GM21367 (cell line): Measurements from ENCODE around the gene MISP.
"Not testable (repeated sequence)": the region's sequence is repeated elsewhere in the genome, so short reads cannot be mapped to it uniquely, and the experiment has no call there.

Experiments used
- ATAC-seq: cut with Tn5 transposase; IDR thresholded peaks from one replicate; pipeline ENCODE4 v1.9.1; 2021; ENCODE audit not compliant: unreplicated experiment

The MISP gene, protein sequence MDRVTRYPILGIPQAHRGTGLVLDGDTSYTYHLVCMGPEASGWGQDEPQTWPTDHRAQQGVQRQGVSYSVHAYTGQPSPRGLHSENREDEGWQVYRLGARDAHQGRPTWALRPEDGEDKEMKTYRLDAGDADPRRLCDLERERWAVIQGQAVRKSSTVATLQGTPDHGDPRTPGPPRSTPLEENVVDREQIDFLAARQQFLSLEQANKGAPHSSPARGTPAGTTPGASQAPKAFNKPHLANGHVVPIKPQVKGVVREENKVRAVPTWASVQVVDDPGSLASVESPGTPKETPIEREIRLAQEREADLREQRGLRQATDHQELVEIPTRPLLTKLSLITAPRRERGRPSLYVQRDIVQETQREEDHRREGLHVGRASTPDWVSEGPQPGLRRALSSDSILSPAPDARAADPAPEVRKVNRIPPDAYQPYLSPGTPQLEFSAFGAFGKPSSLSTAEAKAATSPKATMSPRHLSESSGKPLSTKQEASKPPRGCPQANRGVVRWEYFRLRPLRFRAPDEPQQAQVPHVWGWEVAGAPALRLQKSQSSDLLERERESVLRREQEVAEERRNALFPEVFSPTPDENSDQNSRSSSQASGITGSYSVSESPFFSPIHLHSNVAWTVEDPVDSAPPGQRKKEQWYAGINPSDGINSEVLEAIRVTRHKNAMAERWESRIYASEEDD

DNA sequence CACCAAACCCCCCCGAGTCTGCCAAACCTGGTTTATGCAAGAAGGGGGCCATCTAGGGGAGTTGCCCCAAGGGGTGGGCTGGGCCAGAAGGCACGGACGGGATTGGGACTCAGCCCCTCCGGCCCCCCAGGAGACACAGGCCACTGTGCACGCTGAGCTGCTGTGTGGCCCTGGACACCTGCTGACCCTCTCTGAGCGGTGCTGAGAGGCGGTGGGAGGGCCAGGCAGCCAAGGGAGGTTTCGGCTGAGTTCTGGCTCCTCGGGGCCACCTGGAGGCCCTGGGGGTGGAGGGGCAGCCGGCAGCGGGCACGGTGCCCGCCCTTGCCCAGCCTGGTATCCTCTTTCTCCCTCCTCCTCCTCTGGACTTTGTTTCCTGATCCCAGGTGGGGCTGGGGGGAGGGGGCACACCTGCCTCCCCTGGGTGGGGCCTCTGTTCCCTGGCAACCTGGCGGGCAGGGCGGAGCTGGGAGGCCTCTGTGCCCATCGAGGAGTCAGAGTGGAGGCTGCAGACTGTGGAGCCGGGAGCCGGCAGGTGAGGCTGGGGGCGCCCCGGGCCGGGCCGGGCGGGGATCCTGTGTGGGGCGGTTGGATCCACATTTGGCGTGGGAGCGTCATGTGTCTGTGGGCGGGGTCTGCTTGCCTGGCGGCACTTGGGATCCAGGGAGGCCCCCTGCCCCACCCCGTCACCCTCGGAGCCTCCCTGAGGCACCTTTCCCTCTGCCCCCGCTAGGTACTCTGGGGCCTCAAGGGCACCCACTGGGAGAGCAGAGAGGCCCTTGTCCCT is at the start of gene MISP:
TSS of gene MISP (plus strand) at position 473 of the 784 bp plus-strand sequence. CDS start 5,835 bp downstream, outside the sequence.
- no peak for ATAC-seq

DNA sequence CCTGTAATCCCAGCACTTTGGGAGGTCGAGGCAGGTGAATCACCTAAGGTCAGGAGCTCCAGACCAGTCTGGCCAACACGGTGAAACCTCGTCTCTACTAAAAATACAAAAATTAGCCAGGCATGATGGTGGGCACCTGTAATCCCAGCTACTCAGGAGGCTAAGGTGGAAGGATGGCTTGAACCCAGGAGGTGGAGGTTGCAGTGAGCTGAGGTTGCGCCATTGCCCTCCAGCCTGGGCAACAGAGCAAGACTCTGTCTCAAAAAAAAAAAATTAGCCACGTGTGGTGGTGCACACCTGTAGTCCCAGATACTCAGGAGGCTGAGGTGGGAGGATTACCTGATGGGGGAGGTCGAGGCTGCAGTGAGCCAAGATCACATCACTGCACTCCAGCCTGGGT is 48.1 kb upstream of the MISP start:
- not testable (repeated sequence) for ATAC-seq

DNA sequence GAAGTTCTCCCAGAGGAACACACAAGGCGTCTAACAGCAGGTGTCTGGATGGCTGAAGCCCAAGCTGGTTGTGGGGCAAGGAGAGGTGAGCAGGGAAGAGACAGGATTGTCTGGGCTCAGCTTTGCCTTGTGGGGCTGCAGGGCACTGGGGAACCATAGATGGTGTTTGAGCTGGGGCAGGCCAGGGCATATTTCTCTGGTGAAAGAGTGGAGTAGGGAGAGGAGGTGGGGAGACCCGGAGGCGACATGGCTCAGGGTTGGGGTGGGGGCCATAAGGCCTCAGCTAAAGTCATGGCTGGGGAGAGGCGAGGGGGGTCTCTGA is 47.6 kb upstream of the MISP start:
- ATAC-seq = no peak

DNA sequence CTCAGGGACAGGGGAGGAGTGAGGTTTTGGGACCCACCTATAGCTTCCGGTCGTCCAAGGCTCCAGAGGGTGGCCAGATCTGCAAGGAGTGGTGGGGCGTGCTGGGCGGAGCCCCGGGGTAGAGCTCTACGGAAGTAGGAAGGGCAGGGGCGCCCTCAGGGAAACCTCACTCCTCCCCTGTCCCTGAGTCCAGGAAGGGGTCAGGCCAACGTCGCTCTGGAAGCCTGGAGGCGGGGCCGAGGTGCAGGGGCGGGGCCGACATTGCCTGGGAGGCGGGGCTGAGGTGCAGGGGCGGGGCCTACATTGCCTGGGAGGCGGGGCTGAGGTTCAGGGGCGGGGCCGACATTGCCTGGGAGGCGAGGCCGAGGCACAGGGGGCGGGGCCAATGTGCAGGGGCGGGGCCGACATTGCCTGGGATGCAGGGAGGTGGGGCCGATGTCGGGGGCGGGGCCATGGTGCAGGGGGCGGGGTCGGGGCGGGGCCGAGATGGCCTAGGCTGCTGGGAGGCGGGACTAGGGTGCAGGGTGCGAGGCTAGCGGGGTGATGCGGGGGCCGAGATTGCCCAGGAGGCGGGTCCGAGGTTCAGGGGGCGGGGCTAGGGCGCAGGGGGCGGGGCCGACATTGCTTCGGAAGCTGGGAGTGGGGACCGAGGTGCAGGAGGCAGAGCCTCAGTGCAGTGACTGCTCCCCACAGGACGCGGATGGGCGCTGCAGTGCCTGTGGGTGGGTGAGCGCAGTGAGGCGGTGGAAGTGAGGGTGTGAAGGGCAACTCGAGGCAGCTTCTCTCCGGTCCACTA is 47.1 kb upstream of the MISP start:
- no peak for ATAC-seq

DNA sequence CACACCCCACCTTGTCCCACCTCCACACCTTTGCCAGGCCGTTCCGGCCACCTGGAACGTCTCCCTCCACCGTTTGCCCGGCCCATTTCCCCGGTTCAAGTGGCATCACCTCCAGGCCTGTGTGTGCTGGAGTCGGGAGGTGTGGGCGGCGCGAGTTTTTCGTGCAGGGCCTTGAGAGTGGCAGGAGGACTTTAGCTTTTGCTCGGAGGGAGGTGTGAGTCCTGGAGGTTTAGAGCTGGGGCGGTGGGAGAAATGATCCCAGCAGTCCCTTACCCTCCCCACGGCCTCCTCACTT is 46.5 kb upstream of the MISP start:
- ATAC-seq = no peak

DNA sequence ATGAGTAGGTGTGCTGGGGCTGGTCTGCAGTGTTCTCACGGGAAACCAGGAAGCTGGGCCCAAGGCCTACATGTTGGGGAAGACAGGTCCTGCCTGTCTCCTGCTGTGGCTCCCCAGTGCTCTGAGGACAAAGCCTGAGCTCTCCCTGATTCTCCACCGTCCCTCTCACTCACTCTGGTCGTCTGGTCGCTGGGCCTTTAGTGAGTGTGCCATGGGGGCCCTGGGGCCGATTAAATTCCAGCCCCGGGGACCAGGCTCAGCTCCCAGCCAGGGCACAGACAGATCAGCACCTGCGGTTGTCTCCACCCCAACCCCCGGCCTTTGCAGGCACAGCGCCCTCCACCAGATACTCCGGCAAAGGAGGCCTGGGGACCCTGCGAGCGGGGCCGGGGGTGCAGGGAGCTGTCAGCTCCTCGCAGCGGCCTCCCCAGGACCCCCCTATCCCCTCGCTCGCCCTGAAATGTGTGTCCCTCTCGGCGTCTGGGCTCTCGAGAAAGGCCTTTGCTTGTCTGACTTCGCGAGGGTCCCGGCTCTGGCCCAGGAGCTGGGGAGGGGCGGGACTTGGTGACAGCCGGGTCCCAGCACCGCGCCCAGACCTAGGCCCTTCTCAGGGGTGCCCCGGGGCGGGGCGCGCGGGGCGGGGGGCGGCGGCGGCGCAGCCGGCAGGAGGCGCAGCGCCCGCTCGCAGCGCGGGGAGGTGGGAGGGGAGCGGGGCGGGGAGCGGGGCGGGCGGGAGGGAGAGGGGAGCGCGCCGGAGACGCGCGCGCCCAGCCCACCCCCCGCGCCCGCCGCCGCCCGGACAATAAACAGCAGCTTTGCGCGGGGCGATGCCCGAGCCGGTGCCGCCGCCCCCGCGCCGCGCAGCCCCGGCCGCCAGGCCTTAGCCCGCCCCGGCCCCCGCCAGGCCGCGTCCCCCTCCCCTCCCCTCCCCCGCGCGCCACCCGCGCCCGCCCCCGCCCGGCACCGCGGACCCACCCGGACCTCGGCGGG is 42.5 kb upstream of the MISP start, which contains the start of gene PALM:
TSS of gene PALM (plus strand) at position 782 of the 990 bp plus-strand sequence. CDS start 212 bp downstream, outside the sequence.
- ATAC-seq = no peak

DNA sequence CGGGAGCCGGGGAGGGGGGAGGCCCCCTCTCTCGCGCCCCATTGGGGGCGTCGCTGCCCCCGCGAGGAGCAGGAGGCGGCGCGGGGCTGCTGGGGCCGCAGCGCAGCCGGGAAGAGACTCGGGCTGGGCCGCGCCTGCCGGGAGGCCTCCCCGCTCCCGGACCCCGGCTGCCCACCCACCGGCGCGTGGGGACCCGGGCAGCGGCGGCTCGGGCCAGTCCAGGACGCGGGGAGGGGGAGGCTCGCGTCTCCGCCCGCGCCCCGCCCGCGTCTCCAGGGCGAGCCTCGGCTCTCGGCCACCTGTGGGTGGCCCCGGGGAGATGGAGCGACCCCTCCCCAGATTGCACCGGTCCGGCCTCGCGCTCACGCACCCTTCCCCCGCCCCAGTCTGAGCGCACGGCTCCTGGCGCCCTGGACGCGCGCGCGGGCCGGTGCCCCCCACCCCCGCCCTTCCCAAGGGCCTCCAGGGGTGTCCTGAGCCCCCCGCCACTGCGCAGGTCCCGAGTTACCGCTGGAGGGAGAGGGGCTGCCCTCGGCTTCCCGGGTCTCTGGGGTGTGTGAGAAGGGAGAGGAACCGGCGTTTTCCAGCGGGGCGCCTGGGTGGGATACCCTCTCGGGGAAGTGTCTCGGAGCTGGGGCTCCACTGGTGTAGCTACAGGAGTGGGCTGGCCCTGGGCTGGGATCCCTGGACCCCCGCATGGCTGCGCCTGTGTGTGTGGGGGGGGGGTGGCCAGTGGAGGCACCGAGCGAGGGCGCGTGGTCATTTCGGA is 41.5 kb upstream of the MISP start:
- ATAC-seq = no peak

DNA sequence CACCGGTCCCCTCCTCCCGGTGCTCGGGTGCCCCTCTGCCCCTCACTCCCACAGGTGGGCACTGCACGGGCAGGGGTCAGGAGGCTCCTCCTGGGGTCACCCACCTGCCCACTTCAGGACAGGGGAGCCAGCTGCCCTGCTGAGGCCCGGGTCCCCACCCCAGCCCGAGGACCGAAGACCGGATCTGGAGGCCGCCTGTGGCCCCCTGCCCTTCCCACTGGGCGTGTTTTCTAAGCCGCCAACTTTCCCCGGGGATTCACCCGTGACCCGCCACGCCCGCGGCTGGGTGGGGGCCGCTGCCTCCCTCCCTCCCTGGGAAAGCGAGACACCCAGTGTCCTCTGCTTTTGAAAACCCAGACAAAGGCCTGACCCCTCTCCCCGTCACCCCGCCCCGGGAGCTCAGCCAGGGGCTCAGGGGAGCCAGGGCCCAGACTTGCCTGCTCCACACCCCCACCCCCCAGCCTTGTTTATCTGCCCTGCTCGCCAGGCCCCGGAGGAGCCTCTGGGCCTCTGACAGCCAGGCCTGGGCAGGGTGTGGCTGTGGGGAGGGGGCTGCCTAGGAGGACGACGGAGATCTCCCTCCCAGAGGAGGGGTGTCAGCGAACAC is 40.8 kb upstream of the MISP start:
- no peak for ATAC-seq

DNA sequence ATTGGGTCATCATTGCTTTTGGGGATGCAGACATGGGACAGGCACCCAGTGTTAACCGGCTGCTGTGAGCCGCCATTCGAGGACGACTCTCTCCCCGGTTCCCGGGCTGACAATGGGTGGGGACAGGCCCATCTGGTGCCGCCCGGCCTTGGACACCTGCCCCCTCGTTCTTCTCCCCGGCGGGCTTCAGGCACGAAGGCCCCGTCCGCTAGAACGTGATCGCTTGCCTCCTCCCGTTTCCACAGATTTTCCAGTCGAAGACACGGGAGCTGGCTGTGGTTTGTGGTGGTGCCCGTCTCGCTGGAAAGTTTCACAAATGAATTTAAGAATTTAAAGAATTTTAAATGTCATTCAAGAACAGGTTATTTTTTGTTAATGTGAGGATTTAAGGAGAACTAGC is 40.1 kb upstream of the MISP start:
- ATAC-seq = no peak

DNA sequence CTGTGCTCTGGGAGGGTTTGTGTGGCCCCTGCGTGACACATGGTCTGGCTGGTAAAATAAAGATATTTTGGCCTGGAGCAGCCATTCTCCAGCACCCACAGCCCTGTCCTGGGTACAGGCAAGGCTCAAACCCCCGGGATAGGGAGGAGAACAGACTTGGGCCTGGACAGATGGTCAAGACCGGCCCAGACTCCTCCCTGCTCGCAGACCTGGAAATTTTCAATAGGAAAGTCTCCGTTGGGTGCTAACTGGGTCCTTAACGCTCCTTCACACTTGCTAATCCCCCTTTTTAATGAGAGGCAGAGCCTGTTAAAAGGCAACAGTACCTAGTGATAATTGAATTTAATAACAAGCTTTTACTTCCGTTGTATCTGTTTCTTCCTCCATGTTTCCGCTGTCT is 39.7 kb upstream of the MISP start:
- ATAC-seq = no peak

DNA sequence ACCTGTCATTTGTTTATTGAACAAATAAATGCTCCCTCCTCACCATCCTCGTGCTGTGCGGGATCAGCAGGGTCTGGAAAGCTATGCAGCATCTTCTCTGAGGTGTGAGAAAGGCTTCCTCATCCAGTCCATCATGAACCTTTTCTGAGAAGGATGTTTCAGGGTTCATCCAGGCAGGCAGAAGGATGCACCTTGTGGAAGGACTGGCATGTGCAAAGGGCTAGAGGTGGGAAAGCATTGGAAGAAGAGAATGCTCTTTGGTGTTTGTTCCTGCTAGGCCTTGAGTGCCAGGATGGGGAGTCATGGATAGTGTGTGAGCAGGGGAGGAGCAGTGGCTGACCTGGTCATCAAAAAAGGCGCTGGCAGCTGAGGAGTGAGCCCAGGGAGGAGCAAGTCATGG is 35.6 kb upstream of the MISP start:
- no peak for ATAC-seq

DNA sequence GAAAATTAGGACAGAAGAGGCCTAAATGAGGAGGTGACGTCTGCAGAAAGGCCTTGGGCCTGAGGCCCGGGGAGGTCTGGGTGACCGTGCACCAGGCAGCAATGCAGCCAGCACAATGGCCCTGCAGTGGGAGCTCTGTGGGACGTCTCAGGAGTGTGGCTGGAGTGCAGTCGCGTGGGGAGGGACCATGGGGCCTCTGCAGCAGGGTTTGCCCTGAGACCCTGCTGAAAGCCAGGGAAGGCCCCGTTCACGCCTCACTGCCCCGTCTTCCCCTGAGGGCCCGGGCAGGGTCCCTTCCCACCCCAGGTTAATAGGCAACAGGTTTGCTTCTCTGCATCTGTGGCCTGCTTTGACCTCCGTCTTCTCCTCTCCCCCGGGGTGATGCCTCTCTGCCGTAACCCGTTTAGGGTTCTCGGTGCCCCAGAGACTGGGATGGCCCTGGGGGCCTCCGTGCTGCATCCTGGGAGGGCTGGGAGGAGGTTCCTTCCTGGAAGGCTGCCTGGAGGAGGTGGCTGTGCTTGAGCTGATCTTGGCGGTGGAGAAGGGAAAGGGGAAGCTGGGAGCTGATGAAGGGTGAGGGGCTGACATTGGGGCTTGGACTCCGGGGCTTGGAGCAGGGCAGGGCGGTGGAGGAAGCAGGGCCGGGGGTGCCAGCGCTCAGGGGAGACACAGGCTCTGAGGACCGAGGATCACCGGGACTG is 32.5 kb upstream of the MISP start:
- no peak for ATAC-seq

DNA sequence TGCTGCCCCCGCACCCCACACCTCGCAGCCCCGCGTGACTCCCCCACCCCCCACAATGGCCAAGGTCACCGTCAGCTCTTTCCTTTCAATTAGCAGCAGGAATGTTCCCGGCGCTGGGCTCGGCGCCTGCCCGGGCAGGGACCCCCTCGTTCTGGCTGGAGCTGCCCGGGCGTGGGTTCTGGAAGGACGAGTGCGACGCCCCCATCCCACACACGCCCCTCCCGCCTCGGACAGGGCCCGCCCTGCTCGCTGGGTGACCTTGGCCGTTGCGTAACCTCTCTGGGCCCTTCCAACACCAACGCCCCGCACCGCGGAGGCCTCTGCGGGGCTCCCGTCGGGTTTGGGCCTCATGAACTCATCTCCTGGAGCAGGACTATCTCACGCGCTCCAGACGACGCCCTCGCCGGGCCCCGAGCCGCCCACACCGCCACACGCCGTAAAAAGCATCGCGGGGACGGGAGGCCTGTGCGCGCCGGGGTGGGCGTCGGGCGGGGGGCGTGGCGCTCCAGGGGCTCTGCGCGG is 31.9 kb upstream of the MISP start:
- ATAC-seq = no peak

DNA sequence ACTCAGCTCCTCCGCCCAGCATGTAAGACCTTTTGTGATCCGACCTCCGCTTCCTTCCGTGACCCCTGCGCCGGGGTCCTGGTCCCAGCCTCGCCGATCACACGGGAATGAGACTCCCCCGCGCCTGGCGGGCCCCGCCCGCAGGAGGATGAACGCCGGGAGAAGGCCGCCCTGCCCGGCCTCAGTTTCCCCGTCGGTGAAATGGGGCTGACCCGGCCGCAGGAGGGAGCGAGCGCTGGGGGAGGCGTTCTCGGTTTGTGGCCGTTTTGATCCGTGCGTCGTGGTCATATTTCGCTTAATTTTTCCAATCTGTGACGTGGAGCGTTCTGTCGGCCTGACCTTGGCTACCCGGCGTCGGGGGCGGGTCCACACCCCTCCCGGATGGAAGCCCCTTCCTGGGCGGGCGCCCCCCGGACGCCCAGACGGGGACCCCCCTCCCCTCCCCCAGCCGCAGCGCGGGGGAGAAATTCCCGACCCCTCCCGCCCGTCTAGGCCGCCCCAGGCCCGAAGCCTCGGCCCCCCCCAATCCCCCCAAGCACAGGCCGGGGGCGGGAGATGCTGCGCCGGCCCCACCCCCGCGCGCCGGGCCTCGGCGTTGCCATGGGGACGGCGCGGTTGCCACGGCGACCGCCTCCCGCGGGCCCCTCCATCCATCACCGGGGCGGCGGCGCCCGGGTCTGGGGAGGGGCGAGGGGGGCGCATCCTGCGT is 31.1 kb upstream of the MISP start:
- no peak for ATAC-seq

DNA sequence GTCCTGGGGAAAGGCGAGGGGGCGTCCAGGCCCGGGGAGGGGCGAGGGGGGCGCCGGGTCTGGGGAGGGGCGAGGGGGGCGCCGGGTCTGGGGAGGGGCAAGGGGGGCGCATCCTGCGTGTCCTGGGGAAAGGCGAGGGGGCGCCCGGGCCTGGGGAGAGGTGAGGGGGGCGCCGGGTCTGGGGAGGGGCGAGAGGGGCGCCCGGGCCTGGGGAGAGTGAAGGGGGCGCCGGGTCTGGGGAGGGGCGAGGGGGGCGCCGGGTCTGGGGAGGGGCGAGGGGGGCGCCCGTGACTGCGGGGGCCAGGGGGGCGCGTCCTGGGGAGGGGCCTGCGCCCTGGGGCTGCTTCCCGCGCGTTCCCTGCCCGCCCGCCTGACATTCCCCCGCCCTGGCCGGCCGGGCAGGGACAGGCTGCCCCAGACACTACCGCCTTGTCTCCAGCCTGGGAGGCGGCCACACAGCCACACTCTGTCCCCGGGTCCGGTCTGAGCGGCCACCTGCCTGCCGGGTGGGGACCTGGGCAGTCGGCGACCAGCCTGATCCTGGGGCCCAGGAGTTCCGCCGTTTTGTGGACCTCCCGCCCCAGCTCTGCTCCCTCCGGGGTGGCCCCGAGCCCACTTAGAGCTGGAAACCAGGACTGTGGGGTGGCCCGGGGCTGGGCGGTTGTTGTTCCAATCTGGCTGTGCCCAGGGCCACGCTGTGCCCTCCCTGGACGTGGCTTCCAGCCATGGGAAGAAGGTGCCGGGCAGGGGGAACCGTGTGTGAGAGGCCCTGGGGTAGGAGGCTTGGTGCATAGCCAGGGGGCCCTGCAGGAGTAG is 30.4 kb upstream of the MISP start:
- no peak for ATAC-seq

DNA sequence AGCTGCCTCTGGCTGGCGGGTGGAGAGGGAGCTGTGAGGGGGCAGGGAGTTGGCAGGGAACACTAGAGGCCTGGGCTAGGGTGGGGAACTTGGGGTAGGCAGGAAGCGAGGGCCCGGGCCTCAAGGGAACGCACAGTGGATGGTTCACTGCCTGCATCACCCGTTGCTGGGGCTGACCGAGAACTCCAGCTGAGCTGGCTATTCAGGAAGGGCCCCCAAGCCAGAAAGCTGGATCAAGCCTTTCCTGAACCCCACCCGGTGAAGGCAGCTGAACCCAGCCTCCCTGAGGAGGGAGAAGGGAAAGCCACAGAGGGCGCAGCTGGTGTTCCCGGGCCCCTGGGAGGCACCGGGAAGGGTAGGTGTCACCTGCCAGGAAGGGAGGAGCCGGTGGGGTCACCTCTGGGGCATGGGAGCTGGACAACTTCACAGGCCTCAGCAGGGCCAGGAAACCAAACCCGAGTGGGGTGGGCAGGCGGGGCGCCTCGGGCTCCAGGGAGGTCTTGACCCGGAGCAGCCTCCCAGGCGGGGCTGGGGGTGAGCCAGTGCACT is 28.3 kb upstream of the MISP start:
- no peak for ATAC-seq
